ENCODE measurements around the gene GARIN5B.
A peak's percentile ranks its signal among the peaks of the same experiment; 100 is the strongest.

The GARIN5B gene

DNA sequence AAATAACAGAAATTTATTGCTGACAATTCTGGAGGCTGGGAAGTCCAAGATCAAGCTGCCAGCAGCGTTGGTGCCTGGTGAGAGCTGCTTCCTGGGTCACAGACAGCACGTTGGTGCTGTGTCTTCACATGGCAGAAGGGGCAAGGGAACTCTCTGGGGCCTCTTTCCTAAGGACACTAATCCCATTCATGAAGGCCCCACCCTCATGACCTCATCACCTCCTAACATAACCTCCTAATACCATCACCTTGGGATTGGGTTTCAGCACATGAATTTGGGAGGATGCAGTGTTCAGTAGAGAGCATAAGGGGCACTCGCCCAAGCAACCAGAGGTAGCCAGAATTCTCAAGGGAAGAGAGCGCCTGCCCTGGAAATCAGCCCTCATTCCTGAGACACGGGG is 53.6 kb downstream of the GARIN5B start:
- H3K4me3 ChIP-seq (ENCODE audit: low read length) = no peak overlapping the region
- no peak for DNase-seq (ENCODE audit: low read depth, low spot score)

DNA sequence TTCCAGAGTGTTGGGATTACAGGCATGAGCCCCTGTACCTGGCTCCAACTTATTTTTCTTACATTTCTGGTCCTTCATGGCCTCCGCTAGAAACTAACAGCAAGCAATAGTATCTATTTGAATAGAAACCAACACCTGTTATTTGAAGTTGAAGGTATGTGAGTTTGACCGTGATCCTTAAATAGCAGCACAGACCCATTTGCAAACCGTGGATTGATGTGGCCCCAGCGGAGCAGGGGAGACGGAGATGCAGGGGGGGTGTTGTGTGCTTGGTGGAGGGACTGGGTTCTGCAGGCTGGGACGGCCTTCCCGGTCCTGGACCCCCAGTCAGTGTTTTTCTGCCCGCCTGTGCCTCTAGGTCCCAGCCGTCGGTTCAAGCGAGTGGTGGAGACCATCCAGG is 54.8 kb downstream of the GARIN5B start:
- no peak for DNase-seq (ENCODE audit: low read depth, low spot score)
- H3K4me3 ChIP-seq (ENCODE audit: low read length) = no peak overlapping the region

GRCh38 chr19:55306712-55307111 is 56.3 kb downstream of the GARIN5B start:
- no peak overlapping the region for H3K4me3 ChIP-seq (ENCODE audit: low read length)
- DNase-seq (ENCODE audit: low read depth, low spot score) = no peak

GRCh38 chr19:55305983-55306562 is 57.0 kb downstream of the GARIN5B start:
- DNase-seq (ENCODE audit: low read depth, low spot score) = no peak

GRCh38 chr19:55305491-55305890 is 57.6 kb downstream of the GARIN5B start:
- DNase-seq (ENCODE audit: low read depth, low spot score) = peak; percentile 34
- no peak overlapping the region for H3K4me3 ChIP-seq (ENCODE audit: low read length)

More at GRCh38 chr19:55305983-55306562, 57.0 kb downstream of the GARIN5B start:
- no peak overlapping the region for H3K4me3 ChIP-seq (ENCODE audit: low read length)

- H3K4me3 ChIP-seq (ENCODE audit: low read length) = no peak overlapping the region
- no peak for DNase-seq (ENCODE audit: low read depth, low spot score)
Observed at GRCh38 chr19:55304980-55305379, 58.1 kb downstream of the GARIN5B start.

Measured in Jurkat, Clone E6-1 (cell line).